ENCODE data around the gene NES. TPM values are rescaled to one million over a fixed set of nuclear protein-coding genes. Genes with fewer than 3 reads are reported as not detected.

Gene NES, protein sequence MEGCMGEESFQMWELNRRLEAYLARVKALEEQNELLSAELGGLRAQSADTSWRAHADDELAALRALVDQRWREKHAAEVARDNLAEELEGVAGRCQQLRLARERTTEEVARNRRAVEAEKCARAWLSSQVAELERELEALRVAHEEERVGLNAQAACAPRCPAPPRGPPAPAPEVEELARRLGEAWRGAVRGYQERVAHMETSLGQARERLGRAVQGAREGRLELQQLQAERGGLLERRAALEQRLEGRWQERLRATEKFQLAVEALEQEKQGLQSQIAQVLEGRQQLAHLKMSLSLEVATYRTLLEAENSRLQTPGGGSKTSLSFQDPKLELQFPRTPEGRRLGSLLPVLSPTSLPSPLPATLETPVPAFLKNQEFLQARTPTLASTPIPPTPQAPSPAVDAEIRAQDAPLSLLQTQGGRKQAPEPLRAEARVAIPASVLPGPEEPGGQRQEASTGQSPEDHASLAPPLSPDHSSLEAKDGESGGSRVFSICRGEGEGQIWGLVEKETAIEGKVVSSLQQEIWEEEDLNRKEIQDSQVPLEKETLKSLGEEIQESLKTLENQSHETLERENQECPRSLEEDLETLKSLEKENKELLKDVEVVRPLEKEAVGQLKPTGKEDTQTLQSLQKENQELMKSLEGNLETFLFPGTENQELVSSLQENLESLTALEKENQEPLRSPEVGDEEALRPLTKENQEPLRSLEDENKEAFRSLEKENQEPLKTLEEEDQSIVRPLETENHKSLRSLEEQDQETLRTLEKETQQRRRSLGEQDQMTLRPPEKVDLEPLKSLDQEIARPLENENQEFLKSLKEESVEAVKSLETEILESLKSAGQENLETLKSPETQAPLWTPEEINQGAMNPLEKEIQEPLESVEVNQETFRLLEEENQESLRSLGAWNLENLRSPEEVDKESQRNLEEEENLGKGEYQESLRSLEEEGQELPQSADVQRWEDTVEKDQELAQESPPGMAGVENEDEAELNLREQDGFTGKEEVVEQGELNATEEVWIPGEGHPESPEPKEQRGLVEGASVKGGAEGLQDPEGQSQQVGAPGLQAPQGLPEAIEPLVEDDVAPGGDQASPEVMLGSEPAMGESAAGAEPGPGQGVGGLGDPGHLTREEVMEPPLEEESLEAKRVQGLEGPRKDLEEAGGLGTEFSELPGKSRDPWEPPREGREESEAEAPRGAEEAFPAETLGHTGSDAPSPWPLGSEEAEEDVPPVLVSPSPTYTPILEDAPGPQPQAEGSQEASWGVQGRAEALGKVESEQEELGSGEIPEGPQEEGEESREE (N-terminal part only)
- total RNA-seq = 100 to 1,000 TPM in 1 of 2 donors, 10 to 100 TPM in 1; 65.8 to 103 TPM
- 271 TPM for polyA plus RNA-seq (2013, experiment 1 of 2)
- 261 TPM for polyA plus RNA-seq (2013, experiment 2 of 2)
- long read RNA-seq, experiment 1, full-length matches to known transcripts = 1 of 16 reads
- long read RNA-seq, experiment 1, partial matches to known transcripts = 0 of 16 reads
- long read RNA-seq, experiment 1, other reads (novel, unspliced or antisense) = 15 of 16 reads
- long read RNA-seq, experiment 2, partial matches to known transcripts = 0 of 23 reads
- long read RNA-seq, experiment 2, other reads (novel, unspliced or antisense) = 23 of 23 reads
- long read RNA-seq, experiment 3, full-length matches to known transcripts = 6 of 7 reads
- long read RNA-seq, experiment 3, partial matches to known transcripts = 0 of 7 reads
- long read RNA-seq, experiment 3, other reads (novel, unspliced or antisense) = 1 of 7 reads
- long read RNA-seq, experiment 4, partial matches to known transcripts = 0 of 5 reads
- long read RNA-seq, experiment 4, other reads (novel, unspliced or antisense) = 5 of 5 reads

DNA sequence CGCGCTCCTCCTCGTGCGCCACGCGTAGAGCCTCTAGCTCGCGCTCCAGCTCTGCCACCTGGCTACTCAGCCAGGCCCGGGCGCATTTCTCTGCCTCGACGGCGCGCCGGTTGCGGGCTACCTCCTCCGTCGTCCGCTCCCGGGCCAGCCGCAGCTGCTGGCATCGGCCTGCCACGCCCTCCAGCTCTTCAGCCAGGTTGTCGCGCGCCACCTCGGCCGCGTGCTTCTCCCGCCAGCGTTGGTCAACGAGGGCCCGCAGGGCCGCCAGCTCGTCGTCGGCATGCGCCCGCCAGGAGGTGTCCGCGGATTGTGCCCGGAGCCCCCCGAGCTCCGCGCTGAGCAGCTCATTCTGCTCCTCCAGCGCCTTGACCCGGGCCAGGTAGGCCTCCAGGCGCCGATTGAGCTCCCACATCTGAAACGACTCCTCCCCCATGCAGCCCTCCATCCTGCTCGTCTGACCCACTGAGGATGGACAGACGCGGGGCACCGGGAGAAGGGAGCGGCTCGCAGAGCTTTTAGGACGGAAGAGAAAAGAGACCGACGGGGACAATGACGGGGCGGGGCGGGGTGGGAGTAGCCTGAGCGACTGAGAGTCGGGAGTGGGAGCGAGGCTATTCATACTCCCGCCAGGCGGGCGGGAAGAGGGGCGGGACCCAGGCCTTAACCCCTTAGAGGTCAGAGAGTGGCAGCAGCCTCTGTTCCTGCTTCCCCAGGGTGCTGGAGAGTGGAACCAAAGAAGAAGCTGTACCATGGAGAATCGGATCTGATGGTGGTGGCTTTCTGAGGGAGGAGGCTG is at the start of gene NES:
NES (minus strand) TSS at position 588 of the 796 bp plus-strand sequence; CDS start at position 445, 143 bp downstream.
- Mint-ChIP-seq H3K27me3 (ENCODE audit: insufficient read depth) (peaks cover 23% of the 10 kb centered on the region), H3K4me3 (peak within 1 kb of the TSS; percentile 70), H3K4me1 (peaks cover 39% of the 10 kb centered on the region), H3K36me3 (ENCODE audit: low read depth) (peaks cover 18% of the 10 kb centered on the region), H3K9me3 (no peaks in the 10 kb centered on the region), H3K27ac (peak within 1 kb of the TSS; percentile 90)
- peak; percentile 96 for DNase-seq
- peaks cover 11% of the 10 kb centered on the region for H3K4me1 ChIP-seq (ENCODE audit: control insufficient read depth, insufficient read depth, low read length)
- H3K9ac ChIP-seq (ENCODE audit: extremely low read depth, low read length, poor library complexity, severe bottlenecking) = peak within 1 kb of the TSS; percentile 78
- 1 to 2% methylated on average over 36 to 70 of the region's 70 CpGs for whole genome bisulfite sequencing, 2 experiments (ENCODE audit: insufficient coverage in 1 of 2, insufficient read length in 1 of 2)
- peak within 1 kb of the TSS; percentile 100 for H3K27ac ChIP-seq (ENCODE audit: low read depth, low read length)
- TF ChIP-seq, protein P1, sequence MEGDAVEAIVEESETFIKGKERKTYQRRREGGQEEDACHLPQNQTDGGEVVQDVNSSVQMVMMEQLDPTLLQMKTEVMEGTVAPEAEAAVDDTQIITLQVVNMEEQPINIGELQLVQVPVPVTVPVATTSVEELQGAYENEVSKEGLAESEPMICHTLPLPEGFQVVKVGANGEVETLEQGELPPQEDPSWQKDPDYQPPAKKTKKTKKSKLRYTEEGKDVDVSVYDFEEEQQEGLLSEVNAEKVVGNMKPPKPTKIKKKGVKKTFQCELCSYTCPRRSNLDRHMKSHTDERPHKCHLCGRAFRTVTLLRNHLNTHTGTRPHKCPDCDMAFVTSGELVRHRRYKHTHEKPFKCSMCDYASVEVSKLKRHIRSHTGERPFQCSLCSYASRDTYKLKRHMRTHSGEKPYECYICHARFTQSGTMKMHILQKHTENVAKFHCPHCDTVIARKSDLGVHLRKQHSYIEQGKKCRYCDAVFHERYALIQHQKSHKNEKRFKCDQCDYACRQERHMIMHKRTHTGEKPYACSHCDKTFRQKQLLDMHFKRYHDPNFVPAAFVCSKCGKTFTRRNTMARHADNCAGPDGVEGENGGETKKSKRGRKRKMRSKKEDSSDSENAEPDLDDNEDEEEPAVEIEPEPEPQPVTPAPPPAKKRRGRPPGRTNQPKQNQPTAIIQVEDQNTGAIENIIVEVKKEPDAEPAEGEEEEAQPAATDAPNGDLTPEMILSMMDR (conservative IDR thresholded peaks at IDR 0.05) = no peak
- no peaks in the 10 kb centered on the region for H3K9me3 ChIP-seq (ENCODE audit: control insufficient read depth, low read length)
- H3K4me3 ChIP-seq (ENCODE audit: low read length) = peak within 1 kb of the TSS; percentile 81
- peaks cover 15% of the 10 kb centered on the region for H3K36me3 ChIP-seq (ENCODE audit: control insufficient read depth, insufficient read depth, low read length)
- H3K27me3 ChIP-seq (ENCODE audit: control insufficient read depth, insufficient read depth, low read length, poor library complexity, severe bottlenecking) = no peaks in the 10 kb centered on the region

DNA sequence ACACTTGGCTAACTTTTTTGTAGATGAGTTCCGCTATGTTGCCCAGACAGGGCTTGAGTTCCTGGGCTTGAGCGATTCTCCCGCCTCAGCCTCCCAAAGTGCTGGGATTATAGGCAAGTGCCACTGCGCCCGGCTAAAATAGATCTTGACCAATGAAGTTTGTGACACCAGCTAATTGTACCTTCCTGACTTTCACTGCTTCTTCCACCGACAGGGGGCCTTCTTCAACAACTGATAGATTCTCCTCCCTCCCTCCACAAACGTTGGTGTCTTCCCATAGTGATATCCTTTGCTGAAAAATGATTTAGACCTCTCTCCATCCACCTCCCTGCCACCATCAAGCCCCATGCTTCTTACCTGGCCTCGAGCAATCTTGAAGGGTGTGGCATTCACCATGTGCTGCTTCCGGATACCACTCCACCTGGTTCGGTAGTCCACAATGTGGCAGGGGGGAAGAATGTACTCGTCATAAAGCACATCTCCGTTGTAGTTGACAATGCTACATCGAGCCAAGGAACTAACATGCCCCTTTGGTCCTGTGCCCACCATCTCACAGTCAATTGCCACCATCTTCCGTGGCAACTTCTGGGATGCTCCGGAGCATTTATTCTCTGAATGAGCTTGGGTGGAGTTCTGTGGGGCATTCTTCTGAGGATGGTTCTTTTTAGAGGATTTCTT is 49.5 kb upstream of the NES start:
- Mint-ChIP-seq H3K9me3 (no peaks in the 10 kb centered on the region), H3K4me3 (no peak overlapping the region), H3K4me1 (peaks cover 5% of the 10 kb centered on the region), H3K27me3 (ENCODE audit: insufficient read depth) (no peaks in the 10 kb centered on the region), H3K27ac (no peak overlapping the region), H3K36me3 (ENCODE audit: low read depth) (peaks cover 25% of the 10 kb centered on the region)
- H3K27ac ChIP-seq (ENCODE audit: low read depth, low read length) = no peak overlapping the region
- H3K27me3 ChIP-seq (ENCODE audit: control insufficient read depth, insufficient read depth, low read length, poor library complexity, severe bottlenecking) = no peaks in the 10 kb centered on the region
- TF ChIP-seq, protein P1 (conservative IDR thresholded peaks at IDR 0.05) = peak; percentile 83
- WGBS, 2 experiments (ENCODE audit: insufficient coverage in 1 of 2, insufficient read length in 1 of 2) = 62 to 63% methylated on average over 11 to 15 of the region's 15 CpGs
- H3K4me3 ChIP-seq (ENCODE audit: low read length) = peak overlapping the region; percentile 97
- peaks cover 17% of the 10 kb centered on the region for H3K4me1 ChIP-seq (ENCODE audit: control insufficient read depth, insufficient read depth, low read length)
- peaks cover 35% of the 10 kb centered on the region for H3K36me3 ChIP-seq (ENCODE audit: control insufficient read depth, insufficient read depth, low read length)
- no peaks in the 10 kb centered on the region for H3K9me3 ChIP-seq (ENCODE audit: control insufficient read depth, low read length)
- H3K9ac ChIP-seq (ENCODE audit: extremely low read depth, low read length, poor library complexity, severe bottlenecking) = no peak overlapping the region
- DNase-seq = peak; percentile 89

Measured in endodermal cell (in vitro differentiated cells).